ENCODE data around the gene SLC51B.
A peak's percentile ranks its signal among the peaks of the same experiment; 100 is the strongest.
"Not testable (repeated sequence)": the region's sequence is repeated elsewhere in the genome, so short reads cannot be mapped to it uniquely, and the experiment has no call there.

The SLC51B gene

GRCh38 chr15:65044724-65045481, at the start of gene SLC51B:
TSS of gene SLC51B (plus strand) at chr15:65045387. CDS start at chr15:65050005, 4,618 bp downstream.
- DNase-seq: no peak

- no peak for DNase-seq
Observed at GRCh38 chr15:64997066-64997465, 48.1 kb upstream of the SLC51B start.

- no peak for DNase-seq
Observed at GRCh38 chr15:64997745-64998375, 47.3 kb upstream of the SLC51B start.

- no peak for DNase-seq
Observed at GRCh38 chr15:65004993-65005392, 40.2 kb upstream of the SLC51B start.

GRCh38 chr15:65006876-65007275, 38.3 kb upstream of the SLC51B start:
- DNase-seq: no peak

GRCh38 chr15:65008983-65009382, 36.2 kb upstream of the SLC51B start:
- DNase-seq: no peak

GRCh38 chr15:65011198-65011597, 34.0 kb upstream of the SLC51B start:
- not testable (repeated sequence) for DNase-seq

GRCh38 chr15:65020419-65020818, 24.8 kb upstream of the SLC51B start:
- DNase-seq: no peak

GRCh38 chr15:65021488-65021887, 23.7 kb upstream of the SLC51B start:
- DNase-seq: no peak

GRCh38 chr15:65026756-65027155, 18.4 kb upstream of the SLC51B start:
- DNase-seq: no peak

GRCh38 chr15:65027593-65027992, 17.6 kb upstream of the SLC51B start:
- DNase-seq: no peak

- peak; percentile 10 for DNase-seq
Observed at GRCh38 chr15:65028338-65028737, 16.8 kb upstream of the SLC51B start.

GRCh38 chr15:65028921-65029735, 16.1 kb upstream of the SLC51B start, which contains the start of gene MTFMT:
TSS of gene MTFMT (minus strand) at chr15:65029639. CDS start at chr15:65029613, 26 bp downstream.
- DNase-seq: peak; percentile 93

GRCh38 chr15:65029736-65030208, 15.4 kb upstream of the SLC51B start:
- DNase-seq: no peak

- DNase-seq: peak; percentile 43
Observed at GRCh38 chr15:65032801-65033537, 12.2 kb upstream of the SLC51B start.

GRCh38 chr15:65033659-65034269, 11.4 kb upstream of the SLC51B start:
- peak; percentile 52 for DNase-seq

- no peak for DNase-seq
Observed at GRCh38 chr15:65034719-65035118, 10.5 kb upstream of the SLC51B start.

- DNase-seq: no peak
Observed at GRCh38 chr15:65037309-65037708, 7.9 kb upstream of the SLC51B start.

- no peak for DNase-seq
Observed at GRCh38 chr15:65038428-65038827, 6.8 kb upstream of the SLC51B start.

- no peak for DNase-seq
Observed at GRCh38 chr15:65038836-65039235, 6.4 kb upstream of the SLC51B start.

GRCh38 chr15:65040461-65040860, 4.7 kb upstream of the SLC51B start:
- no peak for DNase-seq

- no peak for DNase-seq
Observed at GRCh38 chr15:65041787-65042186, 3.4 kb upstream of the SLC51B start.
